Erythroblast (primary cell): ENCODE measurements around the gene JCHAIN.

Source experiments
- DNase-seq, 2 experiments: peaks; one replicate each; lab custom pipeline; 2025; lab: John Stamatoyannopoulos, UW
- GATA1 ChIP-seq: IDR thresholded peaks from 2 replicates; pipeline ENCODE4 v1.6.1; 2011; ENCODE audit warnings: low read depth, mild to moderate bottlenecking, control low read depth, low read length, moderate library complexity
- POLR2A ChIP-seq: IDR thresholded peaks from 2 replicates; pipeline ENCODE4 v1.6.1; 2011; ENCODE audit warnings: mild to moderate bottlenecking, low read length

JCHAIN gene

DNA sequence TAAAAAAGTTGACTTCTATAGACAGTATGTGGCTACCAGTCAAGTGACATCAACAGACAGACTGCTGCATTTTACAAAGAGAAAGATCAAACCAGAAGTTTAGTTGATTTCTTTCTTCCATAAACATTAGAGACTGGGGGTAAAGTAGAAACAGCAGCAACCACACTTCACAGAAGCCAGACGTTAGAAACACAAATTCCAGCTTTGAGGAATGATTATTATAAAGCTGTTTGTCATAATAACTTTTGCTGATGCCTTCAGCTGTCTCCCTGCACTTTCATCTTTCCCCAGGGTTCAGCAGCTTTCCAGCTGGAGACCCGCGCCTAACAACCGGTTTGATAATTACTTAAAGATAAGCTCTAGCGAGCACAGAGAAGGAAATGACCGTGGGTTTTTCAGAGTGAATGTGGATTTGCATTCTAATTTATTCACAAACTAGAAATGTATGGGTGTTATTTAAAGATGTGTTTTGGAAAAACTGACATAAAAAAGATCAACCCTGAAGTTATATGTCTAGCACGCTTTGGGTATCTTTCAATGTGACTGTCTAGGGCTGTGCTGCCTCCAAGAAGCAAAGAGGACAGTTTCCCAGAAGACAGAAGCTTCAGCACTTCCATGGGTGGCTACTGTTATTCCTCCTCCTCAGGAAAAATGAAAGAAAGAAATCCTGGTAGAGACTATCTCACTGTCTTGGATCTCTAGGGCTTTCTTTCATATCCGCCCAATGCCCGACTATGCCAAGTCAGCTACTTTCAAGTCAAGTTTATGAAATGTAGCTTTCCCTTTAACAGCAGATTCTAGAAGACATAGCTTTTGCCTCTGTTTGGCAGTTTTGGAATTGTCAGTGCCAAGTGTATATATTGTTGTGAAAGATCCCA is 52.8 kb downstream of the JCHAIN start:
- no peak for DNase-seq
- TF ChIP-seq GATA1 (no peak), POLR2A (no peak)

DNA sequence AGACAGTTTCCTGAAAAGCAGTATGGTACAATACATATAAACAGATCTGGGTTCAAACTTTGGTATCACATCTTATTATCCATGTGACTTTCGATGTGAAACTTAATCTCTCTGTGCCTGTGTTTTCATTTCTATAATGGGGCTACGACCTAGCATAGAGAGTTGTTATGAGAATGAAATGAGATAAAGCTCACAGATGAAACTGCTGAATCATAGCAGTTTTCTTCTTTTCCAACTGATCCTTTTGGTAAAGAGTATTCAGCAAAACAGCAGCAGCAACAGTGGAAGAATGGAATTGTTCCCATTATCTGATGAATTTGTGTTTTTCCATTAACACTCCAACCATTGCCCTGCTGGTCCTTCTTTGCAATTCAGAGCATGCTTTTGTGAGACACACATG is 58.0 kb downstream of the JCHAIN start:
- DNase-seq, result no peak
- TF ChIP-seq GATA1 (no peak), POLR2A (no peak)

DNA sequence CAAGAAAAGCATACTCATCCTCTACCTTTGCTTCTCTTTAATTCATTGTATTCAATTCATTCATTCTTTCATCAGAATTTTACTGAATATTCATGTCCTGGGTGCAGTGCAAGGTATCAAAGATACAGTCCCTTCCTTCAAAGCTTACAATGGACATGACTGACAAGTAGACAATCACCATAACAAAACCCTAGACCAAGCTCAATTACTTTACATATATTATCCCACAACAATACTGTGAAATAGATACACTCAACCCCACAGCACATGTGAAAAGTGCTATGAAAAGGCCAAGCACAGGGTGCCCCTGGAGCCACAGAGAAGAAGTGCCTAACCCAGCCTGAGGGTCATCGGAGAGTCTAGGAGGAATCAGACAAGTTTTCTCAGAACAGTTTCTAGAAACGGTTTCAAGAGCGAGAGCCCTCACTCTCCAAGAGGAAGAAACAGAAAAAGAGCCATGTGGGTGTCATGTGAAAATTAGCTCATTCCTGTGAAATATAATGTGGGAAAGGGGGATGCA is 58.9 kb downstream of the JCHAIN start:
- DNase-seq, result no peak
- TF ChIP-seq POLR2A (no peak), GATA1 (no peak)

DNA sequence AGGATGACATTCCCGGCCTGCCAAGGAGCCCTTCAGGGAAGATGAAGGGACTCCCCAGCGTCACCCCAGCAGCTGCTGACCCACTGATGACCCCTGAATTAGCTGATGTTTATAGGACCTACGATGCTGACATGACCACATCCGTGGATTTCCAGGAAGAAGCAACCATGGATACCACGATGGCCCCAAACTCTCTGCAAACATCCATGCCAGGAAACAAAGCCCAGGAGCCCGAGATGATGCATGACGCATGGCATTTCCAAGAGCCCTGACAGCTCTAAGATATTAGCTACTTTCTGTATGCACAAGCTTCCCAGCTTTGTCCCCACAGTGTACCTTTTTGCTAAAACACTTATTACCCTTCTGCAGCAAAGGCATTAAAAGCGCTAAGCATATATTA is 59.8 kb downstream of the JCHAIN start:
- DNase-seq, result no peak
- no peak for TF ChIP-seq GATA1
- TF ChIP-seq POLR2A, result no peak
